IPS DF 6.9 (cell line): ENCODE results near the gene RRP1.
A peak's percentile ranks its signal among the peaks of the same experiment; 100 is the strongest.

Source experiments
- DNase-seq: peaks from one replicate; pipeline ENCODE4 v3.0.0-alpha.2; 2013; ENCODE audit warnings: low read depth, low spot score
- H3K27ac ChIP-seq: one replicate; pipeline ENCODE4 v1.5.1; 2013; ENCODE audit warnings: low read length, control low read depth
- H3K27me3 ChIP-seq: 2 replicates; pipeline ENCODE4 v1.6.1; 2013; ENCODE audit warnings: mild to moderate bottlenecking, low read length; ENCODE audit not compliant: control insufficient read depth, insufficient read depth
- H3K36me3 ChIP-seq: 2 replicates; pipeline ENCODE4 v1.6.1; 2013; ENCODE audit warnings: low read length; ENCODE audit not compliant: control insufficient read depth, insufficient read depth
- H3K4me1 ChIP-seq: 2 replicates; pipeline ENCODE4 v1.6.1; 2013; ENCODE audit warnings: low read length; ENCODE audit not compliant: control insufficient read depth, insufficient read depth
- H3K4me3 ChIP-seq: 2 replicates; pipeline ENCODE4 v1.5.1; 2013; ENCODE audit warnings: mild to moderate bottlenecking, low read length
- H3K9me3 ChIP-seq: 2 replicates; pipeline ENCODE4 v1.6.1; 2013; ENCODE audit warnings: low read length, inconsistent platforms; ENCODE audit not compliant: control insufficient read depth, insufficient read depth
- WGBS: extraction: QIAGEN DNeasy Blood & Tissue Kit; methylation state at CpG from one replicate; pipeline ENCODE4 v1.1.7; 2013; ENCODE audit warnings: mixed read lengths, missing lambda C conversion rate; ENCODE audit not compliant: insufficient read length, insufficient coverage; 5-methylcytosine and 5-hydroxymethylcytosine counted together

Gene RRP1, protein sequence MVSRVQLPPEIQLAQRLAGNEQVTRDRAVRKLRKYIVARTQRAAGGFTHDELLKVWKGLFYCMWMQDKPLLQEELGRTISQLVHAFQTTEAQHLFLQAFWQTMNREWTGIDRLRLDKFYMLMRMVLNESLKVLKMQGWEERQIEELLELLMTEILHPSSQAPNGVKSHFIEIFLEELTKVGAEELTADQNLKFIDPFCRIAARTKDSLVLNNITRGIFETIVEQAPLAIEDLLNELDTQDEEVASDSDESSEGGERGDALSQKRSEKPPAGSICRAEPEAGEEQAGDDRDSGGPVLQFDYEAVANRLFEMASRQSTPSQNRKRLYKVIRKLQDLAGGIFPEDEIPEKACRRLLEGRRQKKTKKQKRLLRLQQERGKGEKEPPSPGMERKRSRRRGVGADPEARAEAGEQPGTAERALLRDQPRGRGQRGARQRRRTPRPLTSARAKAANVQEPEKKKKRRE

GRCh38 chr21:43789276-43790009 is at the start of gene RRP1:
RRP1 (plus strand) TSS chr21:43789577; CDS start chr21:43789630, 53 bp downstream.
- DNase-seq, result peak; percentile 57
- Histone ChIP-seq H3K27ac (no peak within 1 kb of the TSS), H3K9me3 (no peaks in the 10 kb centered on the region), H3K36me3 (peaks cover 28% of the 10 kb centered on the region), H3K4me1 (no peaks in the 10 kb centered on the region), H3K4me3 (peak within 1 kb of the TSS; percentile 94), H3K27me3 (no peaks in the 10 kb centered on the region)
- WGBS, result no CpG with 5 or more reads among the region's 83 CpGs

DNA sequence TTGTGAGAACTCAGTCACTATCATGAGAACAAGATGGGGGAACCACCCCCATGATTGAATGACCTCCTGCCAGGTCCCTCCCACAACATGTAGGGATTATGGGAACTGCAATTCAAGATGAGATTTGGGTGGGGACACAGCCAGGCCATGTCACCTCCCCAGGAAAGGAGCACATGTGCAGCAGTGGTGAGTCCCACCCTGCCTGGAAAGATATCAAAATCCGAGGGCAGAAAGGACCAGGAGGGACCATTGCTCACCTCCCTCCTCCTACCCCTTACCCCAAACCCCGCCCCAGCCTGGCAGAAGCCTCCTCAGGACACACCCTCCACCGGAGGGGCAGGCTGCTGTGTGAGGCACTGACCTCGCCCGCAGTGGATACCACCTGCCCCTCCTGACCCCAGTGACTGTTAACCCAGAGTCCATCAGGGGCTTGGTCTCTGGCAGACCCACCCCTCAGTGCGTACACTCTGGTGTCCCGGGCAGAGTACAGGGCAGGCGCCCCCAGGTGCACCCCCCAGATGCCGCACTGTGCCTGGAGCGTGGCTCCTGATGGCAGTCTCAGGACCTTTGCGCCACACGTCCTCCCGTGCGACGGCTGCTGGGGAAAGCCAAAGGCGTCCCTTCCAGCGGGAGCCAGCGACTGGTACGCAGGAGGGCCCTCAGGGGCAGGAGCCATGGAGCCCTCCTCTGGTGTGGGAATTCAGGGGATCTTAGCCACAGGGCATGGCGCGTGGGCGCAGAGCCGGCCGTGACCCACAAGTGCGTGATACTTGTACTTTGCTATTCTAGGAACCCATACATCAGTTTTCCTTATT is 49.5 kb upstream of the RRP1 start:
- WGBS, result no CpG with 5 or more reads among the region's 25 CpGs
- H3K27ac ChIP-seq, result no peak overlapping the region
- H3K27me3 ChIP-seq, result no peaks in the 10 kb centered on the region
- no peaks in the 10 kb centered on the region for H3K4me1 ChIP-seq
- H3K4me3 ChIP-seq, result no peak overlapping the region
- H3K9me3 ChIP-seq, result no peaks in the 10 kb centered on the region
- peaks cover 10% of the 10 kb centered on the region for H3K36me3 ChIP-seq
- DNase-seq, result no peak

DNA sequence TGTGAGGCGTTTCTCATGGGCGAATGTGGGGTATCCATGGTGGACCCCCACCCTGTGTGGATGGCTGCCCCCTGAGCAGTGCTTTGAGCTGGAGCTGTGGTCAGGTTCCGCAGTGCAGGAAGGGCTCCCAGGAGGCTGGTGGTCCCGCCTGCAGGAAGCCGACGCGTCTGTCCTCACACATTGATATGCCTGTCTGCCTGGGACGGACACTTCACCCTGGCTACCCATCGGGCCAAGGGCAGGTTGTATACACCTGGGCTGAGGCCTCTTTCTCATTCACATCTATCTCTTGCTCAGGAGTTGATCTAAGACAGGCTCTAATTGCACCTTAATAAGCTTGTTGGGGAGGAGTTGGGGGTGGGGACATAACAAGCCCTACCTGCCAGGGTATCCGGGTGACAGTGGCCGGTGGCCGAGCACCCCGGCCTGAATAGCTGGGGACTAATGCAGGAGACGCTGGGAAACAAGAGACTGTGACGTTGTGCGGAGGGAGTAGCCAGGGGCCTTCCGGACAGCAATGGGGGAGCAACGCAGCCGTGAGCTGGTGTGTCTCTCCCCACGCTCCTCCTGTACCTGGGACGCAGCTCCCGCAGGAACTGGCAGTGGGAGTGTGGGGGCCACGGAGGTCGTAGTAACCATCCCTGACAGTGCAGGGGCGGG is 48.8 kb upstream of the RRP1 start:
- Histone ChIP-seq H3K4me1 (no peaks in the 10 kb centered on the region), H3K36me3 (peaks cover 10% of the 10 kb centered on the region), H3K4me3 (no peak overlapping the region), H3K27ac (no peak overlapping the region), H3K27me3 (no peaks in the 10 kb centered on the region), H3K9me3 (no peaks in the 10 kb centered on the region)
- no CpG with 5 or more reads among the region's 25 CpGs for WGBS
- DNase-seq, result no peak

- Histone ChIP-seq H3K4me3 (no peak overlapping the region), H3K27me3 (no peaks in the 10 kb centered on the region), H3K36me3 (peaks cover 10% of the 10 kb centered on the region), H3K9me3 (no peaks in the 10 kb centered on the region), H3K4me1 (no peaks in the 10 kb centered on the region), H3K27ac (no peak overlapping the region)
- no peak for DNase-seq
- no CpG with 5 or more reads among the region's 28 CpGs for WGBS
Observed at GRCh38 chr21:43741423-43742096, 47.8 kb upstream of the RRP1 start.

- no peak for DNase-seq
- no peak overlapping the region for H3K27ac ChIP-seq
- no peaks in the 10 kb centered on the region for H3K27me3 ChIP-seq
- H3K36me3 ChIP-seq, result peaks cover 14% of the 10 kb centered on the region
- no CpG with 5 or more reads among the region's 8 CpGs for WGBS
- no peak overlapping the region for H3K4me3 ChIP-seq
- H3K4me1 ChIP-seq, result no peaks in the 10 kb centered on the region
- H3K9me3 ChIP-seq, result no peaks in the 10 kb centered on the region
Observed at GRCh38 chr21:43743947-43744346, 45.4 kb upstream of the RRP1 start.

DNA sequence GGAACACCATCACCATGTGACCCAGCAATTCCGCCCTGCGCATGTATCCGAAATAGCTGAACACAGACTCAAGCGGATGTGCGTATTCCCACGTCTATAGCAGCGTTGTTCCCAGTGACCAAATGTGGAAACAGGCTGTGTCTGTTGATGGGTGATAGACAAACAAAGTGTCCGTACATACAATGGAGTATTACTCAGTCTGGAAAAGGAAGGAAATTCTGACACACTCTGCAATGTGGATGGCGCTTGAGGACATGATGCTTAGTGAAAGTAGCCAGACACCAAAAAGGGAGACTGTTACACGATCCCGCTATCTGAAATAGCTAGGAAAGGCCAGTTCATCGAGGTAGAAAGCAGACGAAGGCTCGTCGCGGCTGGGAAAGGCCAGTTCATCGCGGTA is 44.7 kb upstream of the RRP1 start:
- no CpG with 5 or more reads among the region's 18 CpGs for WGBS
- H3K9me3 ChIP-seq, result no peaks in the 10 kb centered on the region
- DNase-seq, result no peak
- H3K36me3 ChIP-seq, result peaks cover 14% of the 10 kb centered on the region
- no peak overlapping the region for H3K4me3 ChIP-seq
- H3K27me3 ChIP-seq, result no peaks in the 10 kb centered on the region
- no peak overlapping the region for H3K27ac ChIP-seq
- no peaks in the 10 kb centered on the region for H3K4me1 ChIP-seq

DNA sequence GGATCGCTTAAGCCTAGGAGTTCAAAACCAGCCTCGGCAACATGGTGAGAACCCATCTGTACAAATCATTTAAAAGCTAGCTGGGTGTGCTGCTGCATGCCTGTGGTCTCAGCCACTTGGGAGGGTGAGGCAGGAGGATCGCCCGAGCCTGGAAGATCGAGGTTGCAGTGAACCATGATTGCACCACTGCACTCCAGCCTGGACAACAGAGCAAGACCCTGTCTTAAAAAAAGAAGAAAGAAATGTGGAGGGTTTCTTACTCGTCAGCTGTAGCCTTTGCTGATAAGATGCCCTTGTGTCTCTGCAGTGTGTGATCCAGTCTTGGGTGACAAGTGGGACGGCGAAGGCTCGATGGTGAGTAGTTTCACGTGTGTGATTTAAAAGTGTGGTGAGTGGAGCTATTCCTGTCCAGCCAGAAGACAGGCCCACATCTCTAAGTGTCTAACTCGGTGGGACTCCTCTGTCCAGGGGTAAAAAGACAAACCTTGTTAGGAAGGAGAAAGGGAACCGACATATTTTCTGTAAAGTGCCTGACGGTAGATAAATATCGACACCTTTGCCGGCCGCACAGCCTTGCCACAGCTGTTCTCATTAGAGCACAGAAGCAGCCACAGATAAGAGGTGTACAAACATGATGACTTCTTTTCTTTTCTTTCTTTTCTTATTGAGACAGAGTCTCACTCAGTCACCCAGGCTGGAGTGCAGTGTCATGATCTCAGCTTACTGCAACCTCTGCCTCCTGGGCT is 43.4 kb upstream of the RRP1 start:
- H3K36me3 ChIP-seq, result peaks cover 18% of the 10 kb centered on the region
- no peak overlapping the region for H3K4me3 ChIP-seq
- no peak for DNase-seq
- WGBS, result no CpG with 5 or more reads among the region's 16 CpGs
- no peaks in the 10 kb centered on the region for H3K9me3 ChIP-seq
- no peaks in the 10 kb centered on the region for H3K4me1 ChIP-seq
- H3K27me3 ChIP-seq, result no peaks in the 10 kb centered on the region
- no peak overlapping the region for H3K27ac ChIP-seq

- no peak overlapping the region for H3K27ac ChIP-seq
- WGBS, result no CpG with 5 or more reads among the region's 17 CpGs
Observed at GRCh38 chr21:43748622-43749021, 40.8 kb upstream of the RRP1 start.

DNA sequence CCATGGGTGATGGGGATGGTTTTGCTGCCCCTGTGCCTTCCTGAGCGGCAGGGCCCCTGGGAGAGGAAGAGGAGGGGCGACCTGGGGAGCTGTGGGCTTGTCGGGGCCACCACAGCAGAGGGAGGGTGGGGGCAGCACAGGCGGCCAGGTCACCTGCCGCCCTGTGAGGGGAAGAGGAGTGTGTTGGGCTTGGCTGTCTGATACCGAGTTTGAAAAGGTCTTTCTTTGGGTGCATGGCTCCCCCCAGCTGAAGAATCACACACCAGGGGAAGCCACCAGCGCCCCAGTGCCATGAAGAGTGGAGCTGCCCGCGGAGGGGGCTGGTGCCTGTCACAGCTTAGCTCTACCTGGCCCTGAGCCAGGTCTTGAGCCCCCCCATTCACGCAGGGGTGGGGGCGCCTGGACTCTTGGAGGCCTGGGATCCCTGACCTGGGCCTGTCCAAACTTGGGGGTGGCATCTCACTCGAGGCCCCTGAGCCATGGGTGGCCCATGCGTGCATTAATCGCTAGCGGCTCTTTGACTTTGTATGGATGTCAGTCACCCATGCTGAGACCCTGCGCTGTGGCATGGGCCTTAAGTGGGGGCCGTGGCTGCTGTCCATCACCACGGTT is 39.6 kb upstream of the RRP1 start:
- Histone ChIP-seq H3K27ac (no peak overlapping the region), H3K9me3 (no peaks in the 10 kb centered on the region), H3K36me3 (peaks cover 19% of the 10 kb centered on the region), H3K4me3 (no peak overlapping the region), H3K4me1 (no peaks in the 10 kb centered on the region), H3K27me3 (no peaks in the 10 kb centered on the region)
- no CpG with 5 or more reads among the region's 18 CpGs for WGBS
- DNase-seq, result no peak

More at GRCh38 chr21:43748622-43749021, 40.8 kb upstream of the RRP1 start:
- peaks cover 28% of the 10 kb centered on the region for H3K36me3 ChIP-seq
- no peak for DNase-seq
- H3K4me3 ChIP-seq, result no peak overlapping the region
- no peaks in the 10 kb centered on the region for H3K4me1 ChIP-seq
- no peaks in the 10 kb centered on the region for H3K9me3 ChIP-seq
- H3K27me3 ChIP-seq, result no peaks in the 10 kb centered on the region
